DND-41 (cell line): ENCODE measurements around the gene NLRX1.

Experiments used
- EZH2 ChIP-seq: IDR thresholded peaks from 3 replicates; pipeline ENCODE4 v1.6.1; 2012; ENCODE audit warnings: borderline replicate concordance, low read depth, mild to moderate bottlenecking, moderate library complexity, low read length, inconsistent platforms; ENCODE audit not compliant: severe bottlenecking
- TF ChIP-seq, protein P1 (sequence below): IDR thresholded peaks from 2 replicates; pipeline ENCODE4 v1.5.1; 2012; ENCODE audit warnings: borderline replicate concordance, low read length, moderate library complexity, mild to moderate bottlenecking; ENCODE audit not compliant: poor library complexity, severe bottlenecking; ENCODE audit errors: extremely low read depth

GRCh38 chr11:119167933-119168332 lies 592 bp upstream of the NLRX1 start:
- TF ChIP-seq, protein P1, sequence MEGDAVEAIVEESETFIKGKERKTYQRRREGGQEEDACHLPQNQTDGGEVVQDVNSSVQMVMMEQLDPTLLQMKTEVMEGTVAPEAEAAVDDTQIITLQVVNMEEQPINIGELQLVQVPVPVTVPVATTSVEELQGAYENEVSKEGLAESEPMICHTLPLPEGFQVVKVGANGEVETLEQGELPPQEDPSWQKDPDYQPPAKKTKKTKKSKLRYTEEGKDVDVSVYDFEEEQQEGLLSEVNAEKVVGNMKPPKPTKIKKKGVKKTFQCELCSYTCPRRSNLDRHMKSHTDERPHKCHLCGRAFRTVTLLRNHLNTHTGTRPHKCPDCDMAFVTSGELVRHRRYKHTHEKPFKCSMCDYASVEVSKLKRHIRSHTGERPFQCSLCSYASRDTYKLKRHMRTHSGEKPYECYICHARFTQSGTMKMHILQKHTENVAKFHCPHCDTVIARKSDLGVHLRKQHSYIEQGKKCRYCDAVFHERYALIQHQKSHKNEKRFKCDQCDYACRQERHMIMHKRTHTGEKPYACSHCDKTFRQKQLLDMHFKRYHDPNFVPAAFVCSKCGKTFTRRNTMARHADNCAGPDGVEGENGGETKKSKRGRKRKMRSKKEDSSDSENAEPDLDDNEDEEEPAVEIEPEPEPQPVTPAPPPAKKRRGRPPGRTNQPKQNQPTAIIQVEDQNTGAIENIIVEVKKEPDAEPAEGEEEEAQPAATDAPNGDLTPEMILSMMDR: no peak
- no peak for TF ChIP-seq EZH2
